Neural cell (in vitro differentiated cells): Measurements from ENCODE around the gene CAPN2. TPM values are rescaled to one million over a fixed set of nuclear protein-coding genes. Genes with fewer than 3 reads are reported as not detected.

Experiments used
- H2AFZ ChIP-seq: fragments of 200-600, 300-800 bp; sonication (generic), shearing (Covaris generic); 2 replicates; pipeline ENCODE4 v1.6.0; 2014; ENCODE audit warnings: low read depth, mild to moderate bottlenecking, antibody characterized with exemption, low read length, moderate library complexity
- H3F3A ChIP-seq: fragments of 200-600 bp; shearing (Covaris generic); 2 replicates; pipeline ENCODE4 v1.6.1; 2016; ENCODE audit warnings: mild to moderate bottlenecking, moderate library complexity, mixed read lengths, antibody characterized with exemption, low read length; ENCODE audit not compliant: insufficient read depth, poor library complexity, severe bottlenecking
- H3K27ac ChIP-seq: fragments of 200-600, 300-800 bp; sonication (generic), shearing (Covaris generic); 2 replicates; pipeline ENCODE4 v1.5.1; 2014; ENCODE audit warnings: mild to moderate bottlenecking, low read length, moderate library complexity
- H3K27me3 ChIP-seq: fragments of 300-800, 200-600 bp; sonication (generic), shearing (Covaris generic); 2 replicates; pipeline ENCODE4 v1.6.0; 2014; ENCODE audit warnings: mild to moderate bottlenecking, low read depth, low read length, moderate library complexity; ENCODE audit not compliant: insufficient read depth
- H3K36me3 ChIP-seq: fragments of 300-800, 200-600 bp; sonication (generic), shearing (Covaris generic); 2 replicates; pipeline ENCODE4 v1.5.1; 2014; ENCODE audit warnings: mild to moderate bottlenecking, antibody characterized with exemption, low read length, moderate library complexity; ENCODE audit not compliant: insufficient read depth
- H3K4me2 ChIP-seq: fragments of 300-800, 200-600 bp; sonication (generic), shearing (Covaris generic); 2 replicates; pipeline ENCODE4 v1.6.0; 2014; ENCODE audit warnings: mild to moderate bottlenecking, low read length
- H3K4me3 ChIP-seq: fragments of 300-800, 200-600 bp; sonication (generic), shearing (Covaris generic); 2 replicates; pipeline ENCODE4 v1.5.1; 2014; ENCODE audit warnings: mild to moderate bottlenecking, low read length, moderate library complexity
- H3K79me2 ChIP-seq: fragments of 200-600 bp; shearing (Covaris generic); replicated peaks from 2 replicates; pipeline ENCODE4 v1.6.0; 2014; ENCODE audit warnings: mild to moderate bottlenecking, low read length, moderate library complexity; ENCODE audit not compliant: insufficient read depth
- H3K9ac ChIP-seq: fragments of 300-800, 200-600 bp; sonication (generic), shearing (Covaris generic); 2 replicates; pipeline ENCODE4 v1.6.1; 2016; ENCODE audit warnings: mild to moderate bottlenecking, low read length, mixed read lengths
- H3K9me2 ChIP-seq: fragments of 200-600 bp; shearing (Covaris generic); 2 replicates; pipeline ENCODE4 v1.6.1; 2016; ENCODE audit warnings: mild to moderate bottlenecking, low read length, mixed read lengths; ENCODE audit not compliant: insufficient read depth
- H3K9me3 ChIP-seq: fragments of 200-600, 300-800 bp; sonication (generic), shearing (Covaris generic); 2 replicates; pipeline ENCODE4 v1.6.1; 2016; ENCODE audit warnings: mild to moderate bottlenecking, mixed run types, low read length, moderate library complexity, mixed read lengths
- H4K20me1 ChIP-seq: fragments of 200-600 bp; shearing (Covaris generic); 2 replicates; pipeline ENCODE4 v1.6.1; 2016; ENCODE audit warnings: mild to moderate bottlenecking, mixed run types; ENCODE audit not compliant: insufficient read depth
- EP300 ChIP-seq: fragments of 450-650 bp; conservative IDR thresholded peaks from 2 replicates; pipeline ENCODE4 v1.6.1; 2014; ENCODE audit warnings: antibody characterized with exemption, mild to moderate bottlenecking, moderate library complexity; ENCODE audit not compliant: poor library complexity, severe bottlenecking
- EZH2 ChIP-seq: fragments of 200-600, 300-800 bp; shearing (Covaris generic), sonication (generic); IDR thresholded peaks from 2 replicates; pipeline ENCODE4 v1.6.1; 2014; ENCODE audit warnings: antibody characterized with exemption, low read length, borderline replicate concordance, mild to moderate bottlenecking; ENCODE audit not compliant: insufficient read depth, poor library complexity, severe bottlenecking
- MXI1 ChIP-seq: fragments of 450-650 bp; conservative IDR thresholded peaks from 2 replicates; pipeline ENCODE4 v1.6.1; 2014; ENCODE audit warnings: antibody characterized with exemption, mild to moderate bottlenecking; ENCODE audit not compliant: poor library complexity, severe bottlenecking
- POLR2AphosphoS5 ChIP-seq: IDR thresholded peaks from 2 replicates; pipeline ENCODE4 v1.6.1; 2012
- RAD21 ChIP-seq: fragments of 450-650 bp; conservative IDR thresholded peaks from 2 replicates; pipeline ENCODE4 v1.6.1; 2014; ENCODE audit warnings: antibody characterized with exemption, mild to moderate bottlenecking, moderate library complexity
- SMC3 ChIP-seq: fragments of 450-650 bp; conservative IDR thresholded peaks from 2 replicates; pipeline ENCODE4 v1.6.1; 2014; ENCODE audit warnings: antibody characterized with exemption, mild to moderate bottlenecking, moderate library complexity; ENCODE audit not compliant: poor library complexity
- TAF1 ChIP-seq: IDR thresholded peaks from 2 replicates; pipeline ENCODE4 v1.6.1; 2012; ENCODE audit warnings: low read depth
- polyA plus RNA-seq: library from polyadenylated mRNA; depleted of rRNA; stranded (reverse); fragments of >200 nt; gene quantifications from 2 replicates; pipeline ENCODE4 v1.2.3, GENCODE V29; 2014
- TF ChIP-seq, protein P1 (sequence below): fragments of 450-650 bp; IDR thresholded peaks from 2 replicates; pipeline ENCODE4 v1.5.1; 2014; ENCODE audit warnings: antibody characterized with exemption, mild to moderate bottlenecking, moderate library complexity; ENCODE audit not compliant: poor library complexity, severe bottlenecking
- TF ChIP-seq, protein P2 (sequence below): IDR thresholded peaks from 2 replicates; pipeline ENCODE4 v1.6.1; 2012; ENCODE audit warnings: borderline replicate concordance

The CAPN2 gene
- polyA plus RNA-seq, 1 donor from 2014 or later = 58.8 TPM

GRCh38 chr1:223752721-223753515, 40.6 kb downstream of the CAPN2 start:
- Histone ChIP-seq H2AFZ (no peak overlapping the region), H3K36me3 (no peaks in the 10 kb centered on the region)

GRCh38 chr1:223754681-223755431, 42.5 kb downstream of the CAPN2 start:
- H3K36me3 ChIP-seq = no peaks in the 10 kb centered on the region
- no peaks in the 10 kb centered on the region for H3K9me2 ChIP-seq
- H3K79me2 ChIP-seq = no peaks in the 10 kb centered on the region
- H3K4me3 ChIP-seq = no peak overlapping the region
- no peaks in the 10 kb centered on the region for H4K20me1 ChIP-seq
- H3K27ac ChIP-seq = no peak overlapping the region
- H2AFZ ChIP-seq = no peak overlapping the region
- no peaks in the 10 kb centered on the region for H3K27me3 ChIP-seq
- no peaks in the 10 kb centered on the region for H3F3A ChIP-seq
- no peak overlapping the region for H3K4me2 ChIP-seq
- no peak overlapping the region for H3K9ac ChIP-seq
- no peaks in the 10 kb centered on the region for H3K9me3 ChIP-seq
- TF ChIP-seq, protein P1, sequence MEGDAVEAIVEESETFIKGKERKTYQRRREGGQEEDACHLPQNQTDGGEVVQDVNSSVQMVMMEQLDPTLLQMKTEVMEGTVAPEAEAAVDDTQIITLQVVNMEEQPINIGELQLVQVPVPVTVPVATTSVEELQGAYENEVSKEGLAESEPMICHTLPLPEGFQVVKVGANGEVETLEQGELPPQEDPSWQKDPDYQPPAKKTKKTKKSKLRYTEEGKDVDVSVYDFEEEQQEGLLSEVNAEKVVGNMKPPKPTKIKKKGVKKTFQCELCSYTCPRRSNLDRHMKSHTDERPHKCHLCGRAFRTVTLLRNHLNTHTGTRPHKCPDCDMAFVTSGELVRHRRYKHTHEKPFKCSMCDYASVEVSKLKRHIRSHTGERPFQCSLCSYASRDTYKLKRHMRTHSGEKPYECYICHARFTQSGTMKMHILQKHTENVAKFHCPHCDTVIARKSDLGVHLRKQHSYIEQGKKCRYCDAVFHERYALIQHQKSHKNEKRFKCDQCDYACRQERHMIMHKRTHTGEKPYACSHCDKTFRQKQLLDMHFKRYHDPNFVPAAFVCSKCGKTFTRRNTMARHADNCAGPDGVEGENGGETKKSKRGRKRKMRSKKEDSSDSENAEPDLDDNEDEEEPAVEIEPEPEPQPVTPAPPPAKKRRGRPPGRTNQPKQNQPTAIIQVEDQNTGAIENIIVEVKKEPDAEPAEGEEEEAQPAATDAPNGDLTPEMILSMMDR = no peak
- no peak for TF ChIP-seq SMC3
- TF ChIP-seq TAF1 = no peak
- TF ChIP-seq, protein P2, sequence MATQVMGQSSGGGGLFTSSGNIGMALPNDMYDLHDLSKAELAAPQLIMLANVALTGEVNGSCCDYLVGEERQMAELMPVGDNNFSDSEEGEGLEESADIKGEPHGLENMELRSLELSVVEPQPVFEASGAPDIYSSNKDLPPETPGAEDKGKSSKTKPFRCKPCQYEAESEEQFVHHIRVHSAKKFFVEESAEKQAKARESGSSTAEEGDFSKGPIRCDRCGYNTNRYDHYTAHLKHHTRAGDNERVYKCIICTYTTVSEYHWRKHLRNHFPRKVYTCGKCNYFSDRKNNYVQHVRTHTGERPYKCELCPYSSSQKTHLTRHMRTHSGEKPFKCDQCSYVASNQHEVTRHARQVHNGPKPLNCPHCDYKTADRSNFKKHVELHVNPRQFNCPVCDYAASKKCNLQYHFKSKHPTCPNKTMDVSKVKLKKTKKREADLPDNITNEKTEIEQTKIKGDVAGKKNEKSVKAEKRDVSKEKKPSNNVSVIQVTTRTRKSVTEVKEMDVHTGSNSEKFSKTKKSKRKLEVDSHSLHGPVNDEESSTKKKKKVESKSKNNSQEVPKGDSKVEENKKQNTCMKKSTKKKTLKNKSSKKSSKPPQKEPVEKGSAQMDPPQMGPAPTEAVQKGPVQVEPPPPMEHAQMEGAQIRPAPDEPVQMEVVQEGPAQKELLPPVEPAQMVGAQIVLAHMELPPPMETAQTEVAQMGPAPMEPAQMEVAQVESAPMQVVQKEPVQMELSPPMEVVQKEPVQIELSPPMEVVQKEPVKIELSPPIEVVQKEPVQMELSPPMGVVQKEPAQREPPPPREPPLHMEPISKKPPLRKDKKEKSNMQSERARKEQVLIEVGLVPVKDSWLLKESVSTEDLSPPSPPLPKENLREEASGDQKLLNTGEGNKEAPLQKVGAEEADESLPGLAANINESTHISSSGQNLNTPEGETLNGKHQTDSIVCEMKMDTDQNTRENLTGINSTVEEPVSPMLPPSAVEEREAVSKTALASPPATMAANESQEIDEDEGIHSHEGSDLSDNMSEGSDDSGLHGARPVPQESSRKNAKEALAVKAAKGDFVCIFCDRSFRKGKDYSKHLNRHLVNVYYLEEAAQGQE = no peak
- no peak for TF ChIP-seq POLR2AphosphoS5
- TF ChIP-seq RAD21 = no peak
- no peak for TF ChIP-seq MXI1
- TF ChIP-seq EZH2 = no peak

More at GRCh38 chr1:223752721-223753515, 40.6 kb downstream of the CAPN2 start:
- no peaks in the 10 kb centered on the region for H3F3A ChIP-seq
- H3K27me3 ChIP-seq = peaks cover 7% of the 10 kb centered on the region
- TF ChIP-seq, protein P2 = no peak
- no peak for TF ChIP-seq RAD21
- no peak for TF ChIP-seq EP300
- TF ChIP-seq EZH2 = no peak
- TF ChIP-seq MXI1 = no peak
- no peak for TF ChIP-seq TAF1
- TF ChIP-seq, protein P1 = no peak
- TF ChIP-seq SMC3 = no peak
- TF ChIP-seq POLR2AphosphoS5 = no peak
- H3K79me2 ChIP-seq = no peaks in the 10 kb centered on the region
- H3K4me2 ChIP-seq = no peak overlapping the region
- no peaks in the 10 kb centered on the region for H3K9me2 ChIP-seq
- H3K4me3 ChIP-seq = no peak overlapping the region
- H3K27ac ChIP-seq = no peak overlapping the region
- no peaks in the 10 kb centered on the region for H4K20me1 ChIP-seq
- H3K9me3 ChIP-seq = no peaks in the 10 kb centered on the region
- H3K9ac ChIP-seq = no peak overlapping the region
